NCI-H69 (cell line): ENCODE data around the gene IDH3A.
A peak's percentile ranks its signal among the peaks of the same experiment; 100 is the strongest.

Source experiments
- DNase-seq: peaks from one replicate; lab custom pipeline; 2025; lab: John Stamatoyannopoulos, UW

Gene IDH3A

DNA sequence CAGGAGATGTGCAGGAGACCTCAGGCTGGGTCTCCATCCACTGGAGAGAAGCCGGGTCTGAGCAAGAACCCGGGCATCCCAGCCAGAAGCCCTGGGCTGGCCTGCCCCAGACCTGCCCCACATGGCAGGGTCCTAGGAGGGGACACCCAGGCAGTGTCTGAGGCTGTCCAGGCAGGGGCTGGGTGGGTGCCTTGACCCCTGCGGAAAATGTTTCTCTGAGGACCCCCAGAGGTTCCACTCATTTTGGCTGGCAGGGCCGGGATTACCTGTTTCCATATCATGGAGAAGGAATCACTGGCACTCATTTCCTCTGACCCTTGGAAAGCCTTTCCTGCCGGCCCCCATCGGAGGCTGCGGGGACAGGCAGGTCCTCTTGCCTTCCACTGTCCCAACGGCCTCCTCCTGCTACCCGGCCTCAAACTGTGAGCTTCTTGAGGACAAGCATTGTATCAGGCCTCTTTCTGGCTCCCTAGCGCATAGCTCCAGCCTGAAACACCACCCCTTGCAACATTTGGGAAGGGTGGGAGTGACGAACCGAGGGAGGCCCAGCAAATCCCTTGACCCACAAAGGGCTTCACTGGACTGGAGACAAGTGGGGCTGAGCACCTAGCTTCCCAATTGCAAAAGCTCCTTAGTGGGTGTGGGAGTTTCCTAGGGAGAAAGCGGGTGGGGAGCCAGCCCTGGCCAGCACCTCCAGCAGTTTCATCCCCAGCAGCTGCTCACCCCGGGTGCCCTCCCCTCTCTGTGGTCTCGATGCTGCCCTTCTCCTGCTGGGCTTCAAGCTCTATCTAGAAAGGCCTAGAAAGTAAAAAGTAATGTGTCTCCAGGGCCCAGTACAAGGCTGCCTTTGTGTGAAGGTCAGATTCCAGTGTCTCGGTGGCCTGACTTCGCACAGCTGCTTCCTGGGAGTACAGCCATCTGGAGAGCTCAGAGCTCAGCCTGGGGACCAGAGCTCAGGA lies 55.5 kb downstream of the IDH3A start:
- peak; percentile 6 for DNase-seq

DNA sequence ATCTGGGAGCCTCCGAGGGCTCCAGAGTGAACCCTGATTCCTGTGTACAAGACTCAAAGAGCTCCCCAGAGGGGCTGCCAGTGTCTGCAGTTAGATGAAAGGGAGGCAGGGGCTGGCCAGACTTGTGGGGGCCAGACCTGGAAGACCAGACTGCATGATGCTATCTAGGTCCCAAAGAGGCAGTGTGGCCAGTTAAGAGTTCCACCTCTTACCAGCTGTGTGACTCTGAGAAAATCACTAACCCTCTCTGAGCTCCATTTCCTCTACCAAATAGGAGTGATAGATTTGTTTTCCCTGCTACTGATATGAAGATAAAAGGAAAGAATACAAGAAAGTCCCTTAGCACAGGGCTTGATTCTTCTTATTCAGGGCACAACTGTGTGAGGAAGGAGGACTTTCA lies 56.2 kb downstream of the IDH3A start:
- no peak for DNase-seq

DNA sequence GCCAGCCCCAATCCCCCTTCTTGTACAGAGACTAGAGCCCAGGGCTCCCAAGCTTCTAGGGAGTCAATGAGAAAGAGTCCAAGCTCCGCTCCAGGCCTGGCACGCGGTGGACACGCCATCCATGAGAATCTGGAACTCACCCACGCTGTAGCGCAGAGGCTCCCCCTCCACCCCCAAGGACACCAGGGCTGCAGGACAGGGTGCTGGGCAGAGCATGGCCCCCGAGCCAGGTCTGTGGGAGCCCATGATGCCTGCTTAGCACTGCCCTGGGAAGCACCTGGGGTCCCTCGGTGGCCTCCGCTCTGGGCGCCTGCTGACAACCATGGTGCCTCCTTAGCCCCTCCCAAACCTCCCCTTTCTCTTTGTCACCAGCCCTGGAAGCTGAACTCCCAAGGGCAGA lies 56.7 kb downstream of the IDH3A start:
- DNase-seq: no peak

DNA sequence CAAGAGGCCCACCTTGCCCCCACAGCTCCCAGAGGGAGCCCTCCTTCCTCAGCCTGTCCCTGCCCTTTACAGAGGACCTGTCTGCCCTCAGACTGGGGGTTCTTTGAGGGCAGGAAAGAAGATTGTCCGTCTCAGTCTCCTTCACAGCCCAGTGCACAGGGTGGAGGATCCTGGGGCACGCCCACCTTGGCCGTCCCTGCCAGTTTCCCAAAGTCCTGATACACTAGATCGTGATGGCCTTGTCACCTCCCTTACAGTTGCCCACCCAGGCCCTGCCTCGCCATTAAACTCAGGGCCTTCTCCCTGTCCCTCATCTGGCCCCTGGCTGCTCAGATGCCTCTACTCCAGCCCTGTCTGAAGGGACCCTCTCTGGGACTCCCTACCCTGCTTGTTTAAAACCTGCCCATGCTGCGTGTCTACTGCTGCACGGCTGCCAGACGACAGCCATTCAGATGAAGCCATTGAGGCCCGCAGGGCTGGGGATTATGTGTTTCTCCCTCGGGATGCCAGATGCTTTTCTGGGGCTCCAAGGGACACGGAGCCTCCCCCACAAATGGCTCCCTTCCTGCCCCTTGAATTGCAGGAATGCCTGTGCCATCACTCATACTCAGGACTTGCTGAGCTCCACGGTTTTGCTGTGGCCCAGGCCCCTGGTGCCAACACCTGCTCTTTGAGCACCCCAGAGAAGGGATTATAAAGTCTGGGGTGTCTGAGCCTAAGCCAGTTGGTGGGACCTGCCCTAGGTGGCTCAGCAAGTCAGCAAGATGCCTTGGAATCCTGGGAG lies 57.4 kb downstream of the IDH3A start:
- no peak for DNase-seq

DNA sequence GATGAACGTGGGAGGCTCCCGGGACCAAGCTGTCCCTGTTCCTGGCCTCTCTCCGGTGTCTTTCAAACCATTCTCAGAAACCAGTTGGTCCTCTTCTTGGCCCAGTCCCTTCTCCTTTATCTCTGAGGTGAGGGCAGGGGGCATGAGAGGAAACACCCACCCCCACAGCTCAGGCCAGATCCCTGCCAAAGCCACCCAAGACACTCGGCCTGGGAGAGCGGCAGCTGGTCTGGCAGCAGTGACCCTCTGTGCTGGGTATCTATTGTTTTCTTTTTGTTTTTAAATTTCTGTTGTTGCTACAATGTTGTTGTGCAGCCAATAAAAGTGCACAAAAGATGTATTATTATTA lies 57.9 kb downstream of the IDH3A start:
- no peak for DNase-seq

DNA sequence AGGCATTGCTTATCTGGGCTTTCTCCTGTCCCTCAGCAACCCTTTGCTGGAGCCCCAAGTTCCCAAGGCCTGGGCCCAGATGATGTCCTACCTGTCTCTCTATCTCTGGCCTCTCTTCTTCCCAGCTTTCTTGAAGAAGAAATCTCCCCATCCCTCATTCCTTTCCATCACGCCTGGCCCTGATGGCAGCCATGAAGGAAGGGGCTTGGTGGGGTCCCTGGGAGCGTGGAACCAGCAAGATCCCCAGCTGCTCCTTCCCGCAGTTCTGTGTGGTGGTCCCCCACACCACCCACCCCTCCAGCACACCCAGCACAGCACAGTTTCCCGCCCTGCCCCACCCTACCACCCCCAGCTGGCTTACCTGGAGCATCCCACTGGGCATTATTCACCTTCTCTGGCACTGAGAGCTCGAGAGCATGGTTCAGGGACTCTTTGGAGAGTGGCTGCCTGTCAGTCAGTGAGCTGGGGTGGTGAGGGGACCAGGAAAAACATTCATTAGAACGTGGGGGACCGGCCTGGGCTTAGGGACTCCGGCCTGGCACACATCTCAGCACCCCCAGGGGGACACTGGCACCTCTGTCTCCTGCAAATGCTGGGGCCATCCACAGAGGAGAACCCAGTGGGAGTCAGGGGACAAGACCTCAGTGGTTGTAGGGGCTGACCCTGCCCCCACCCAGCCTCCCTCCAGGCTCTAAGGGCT lies 58.6 kb downstream of the IDH3A start:
- no peak for DNase-seq

DNA sequence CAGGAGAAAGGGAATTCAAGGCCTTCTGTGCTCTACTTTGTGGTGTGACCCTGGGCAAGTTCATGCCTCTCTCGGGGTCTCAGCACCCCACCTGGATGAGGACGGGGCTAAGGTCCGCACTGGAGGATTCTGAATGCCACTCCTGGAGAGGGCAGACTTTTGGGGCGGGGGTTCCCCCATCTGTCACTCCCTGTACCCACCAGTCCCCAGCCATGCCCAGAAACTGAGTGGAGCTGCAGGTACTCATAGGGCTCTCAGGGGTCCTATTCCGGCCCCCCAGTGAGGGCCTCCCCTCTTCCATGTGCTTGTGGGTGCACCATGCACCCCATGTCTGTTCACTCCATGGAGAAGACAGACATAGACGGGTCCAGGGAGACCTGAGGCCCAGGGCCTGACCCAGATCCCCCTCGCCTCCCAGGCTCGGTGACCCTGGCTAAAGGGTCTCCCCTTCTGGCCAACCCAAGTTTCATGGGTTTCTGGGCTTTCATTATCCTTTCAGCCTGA lies 59.2 kb downstream of the IDH3A start:
- no peak for DNase-seq

DNA sequence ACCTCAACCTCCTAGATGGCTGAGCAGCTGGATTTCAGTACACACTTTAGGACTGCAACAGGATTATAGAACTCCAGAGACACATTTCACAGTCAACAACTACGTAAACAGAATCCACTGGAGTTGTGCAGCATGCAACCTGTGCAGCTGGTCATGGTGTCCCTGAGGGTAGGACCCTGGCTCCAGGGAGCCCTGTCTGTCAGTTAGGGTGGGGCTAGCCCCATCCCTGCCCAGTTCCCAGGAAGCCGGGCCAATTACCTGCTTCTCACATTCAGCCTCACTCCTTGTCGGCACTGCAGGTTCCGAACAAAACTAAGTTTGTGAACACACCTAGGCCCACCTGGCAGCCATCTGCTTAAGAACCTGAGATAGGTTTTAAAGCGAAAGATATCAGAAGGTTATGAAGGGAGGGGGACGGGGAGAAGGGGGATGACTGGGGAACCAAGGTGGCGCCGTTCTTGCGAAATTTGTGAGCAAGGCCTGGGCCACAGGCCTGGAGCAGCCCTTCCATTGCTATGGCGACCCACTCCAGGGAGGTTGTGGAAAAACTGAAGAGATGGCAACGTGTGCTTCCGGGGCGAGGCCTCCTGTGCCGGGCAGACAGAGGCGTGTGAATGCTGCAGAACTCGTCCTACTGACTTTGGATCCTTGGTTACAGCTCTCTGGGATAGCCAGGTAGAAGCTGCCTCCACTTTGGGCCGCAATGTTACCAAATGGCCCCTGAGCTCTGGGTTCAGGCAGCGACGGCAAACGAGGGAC lies 59.9 kb downstream of the IDH3A start:
- DNase-seq: peak; percentile 13

DNA sequence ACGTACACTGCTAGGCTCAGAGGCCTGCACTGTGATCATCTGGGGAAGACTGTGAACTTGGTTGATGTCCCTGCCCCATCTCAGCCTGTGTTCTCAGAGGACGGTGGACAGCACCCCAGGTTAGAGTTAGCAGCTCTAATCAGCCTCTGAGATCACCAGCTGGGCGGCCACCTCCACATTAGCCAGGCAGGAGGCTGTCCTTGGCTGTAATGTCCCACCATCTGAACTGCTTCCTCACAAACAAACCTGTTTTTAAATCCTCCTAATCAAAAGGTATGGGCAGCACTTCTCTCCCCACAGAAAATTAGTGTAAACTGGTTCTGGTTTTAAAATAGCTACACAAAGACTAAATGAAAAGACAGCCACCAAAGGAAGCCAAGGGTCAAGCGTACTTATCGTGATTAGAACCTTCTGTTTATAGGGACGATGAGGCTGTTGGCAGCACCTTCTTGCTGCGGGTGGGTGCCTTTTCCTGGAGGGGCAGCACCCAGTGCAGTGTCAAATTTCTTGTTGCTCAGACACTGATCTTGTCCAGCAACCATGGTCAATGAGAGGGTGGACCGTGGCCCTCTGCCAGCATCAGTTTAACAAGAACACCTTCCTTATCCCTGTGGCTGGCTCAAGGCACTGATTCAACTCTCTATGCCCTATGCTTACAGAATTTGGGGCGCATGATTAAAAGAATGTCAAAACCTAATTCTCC lies 60.6 kb downstream of the IDH3A start:
- peak; percentile 69 for DNase-seq

DNA sequence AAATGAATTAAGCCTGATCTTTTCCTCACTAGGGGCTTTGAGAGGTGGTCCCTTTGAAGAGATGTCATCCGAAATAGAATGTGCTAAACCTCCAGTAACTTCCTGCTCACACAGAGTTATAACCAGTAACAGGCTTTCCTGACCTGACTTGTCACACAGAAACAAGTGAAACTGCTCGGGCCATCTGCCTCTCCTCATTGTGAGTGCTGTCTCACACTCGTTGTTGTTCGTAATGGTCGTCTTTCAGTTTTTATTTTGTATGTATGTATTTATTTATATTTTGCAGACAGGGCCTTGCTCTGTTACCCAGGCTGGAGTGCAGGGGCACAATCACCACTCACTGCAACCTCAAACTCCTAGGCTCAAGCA lies 61.2 kb downstream of the IDH3A start:
- peak; percentile 49 for DNase-seq

DNA sequence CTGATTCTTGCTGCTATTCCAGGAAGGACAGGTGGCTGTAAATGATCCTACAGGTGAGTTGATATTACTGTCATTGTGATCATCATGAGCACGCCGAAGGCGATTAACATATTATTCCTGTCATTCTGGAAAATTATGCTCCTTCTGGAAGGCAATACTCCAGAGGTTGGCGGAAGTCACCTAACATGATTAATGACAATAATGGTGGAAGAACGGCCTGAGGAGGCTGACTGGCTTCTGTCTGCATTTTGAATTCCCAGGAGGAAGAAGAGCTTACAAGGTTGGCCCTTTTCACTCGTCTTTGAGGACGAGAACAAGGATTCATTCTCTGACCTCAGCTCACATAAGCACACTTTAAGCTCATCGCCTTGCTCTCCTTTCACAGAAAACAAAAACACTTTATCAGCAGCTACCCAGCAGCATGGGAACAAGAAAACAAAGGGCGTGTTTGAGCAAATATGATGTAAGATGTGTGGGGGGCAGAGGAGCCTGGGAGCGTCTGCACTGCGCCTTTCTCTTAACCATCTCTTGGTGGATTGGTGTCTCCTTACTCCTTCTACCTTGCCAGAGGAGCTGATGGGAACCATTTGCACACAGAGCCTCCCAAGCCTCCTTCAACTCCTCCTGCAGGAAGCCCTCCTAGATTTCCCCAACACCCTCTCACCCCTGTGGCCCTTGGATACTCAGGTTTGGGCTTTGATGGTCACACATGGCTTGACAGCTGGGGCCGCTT lies 62.2 kb downstream of the IDH3A start:
- DNase-seq: peak; percentile 77

DNA sequence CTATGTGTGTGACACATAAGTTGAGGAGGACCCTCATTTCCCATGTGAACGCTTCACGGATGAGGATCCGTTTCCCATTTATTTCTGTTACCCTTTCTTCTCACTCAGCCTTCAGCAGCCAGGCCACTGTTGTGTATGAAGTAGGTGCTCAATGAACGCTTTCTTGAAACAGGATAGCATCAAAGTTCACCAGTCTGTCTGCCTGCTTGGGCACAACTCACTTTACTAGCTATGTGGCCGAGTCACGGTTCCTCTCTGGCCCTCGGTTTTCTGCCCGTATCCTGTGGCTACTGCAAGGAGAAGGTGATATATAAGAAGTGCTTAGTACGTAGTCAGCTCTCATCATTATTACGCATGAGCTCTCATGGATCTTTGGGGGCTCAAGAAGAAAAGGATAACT lies 62.8 kb downstream of the IDH3A start:
- peak; percentile 30 for DNase-seq

DNA sequence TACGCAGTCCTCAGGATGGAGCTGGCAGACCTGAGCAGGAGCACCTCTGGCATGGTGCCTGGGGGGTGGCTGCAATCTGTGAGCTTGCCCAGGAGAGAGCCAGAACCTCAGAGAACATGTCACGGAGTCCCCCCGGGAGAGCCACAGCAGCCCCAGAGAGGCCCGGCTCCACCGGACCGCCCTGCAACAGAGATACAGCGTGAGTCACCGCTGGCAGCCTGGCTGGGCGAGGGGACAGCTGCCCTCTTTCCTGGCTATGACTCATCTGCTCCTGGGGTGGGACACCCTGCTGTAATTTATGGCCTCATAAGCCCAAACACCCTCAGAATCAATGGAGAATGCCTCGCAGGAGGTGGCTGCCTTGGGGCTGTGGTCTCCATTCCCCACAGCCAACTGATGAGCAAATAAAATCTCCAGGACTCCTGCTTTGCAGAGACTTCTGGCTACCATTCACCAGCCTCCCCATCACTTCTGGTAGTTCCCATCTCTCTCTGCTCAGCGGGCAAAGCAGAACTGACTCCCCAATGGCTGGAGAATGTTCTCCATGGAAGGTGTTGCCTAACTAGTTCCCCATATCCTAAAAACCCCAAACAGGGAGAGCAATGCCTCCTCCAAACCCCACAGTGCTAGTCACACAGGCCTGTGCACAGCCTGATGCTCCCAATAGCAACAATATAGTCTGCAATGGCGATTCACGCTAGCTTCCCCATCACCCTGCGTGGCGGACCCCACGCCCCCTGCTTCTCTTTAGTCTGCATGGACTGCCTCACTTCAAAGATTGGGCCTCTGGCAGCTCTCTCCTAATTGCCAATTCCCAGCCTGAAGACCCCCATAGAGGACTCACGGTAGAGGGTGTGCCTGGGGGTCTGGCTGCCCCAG lies 63.6 kb downstream of the IDH3A start:
- DNase-seq: peak; percentile 96

DNA sequence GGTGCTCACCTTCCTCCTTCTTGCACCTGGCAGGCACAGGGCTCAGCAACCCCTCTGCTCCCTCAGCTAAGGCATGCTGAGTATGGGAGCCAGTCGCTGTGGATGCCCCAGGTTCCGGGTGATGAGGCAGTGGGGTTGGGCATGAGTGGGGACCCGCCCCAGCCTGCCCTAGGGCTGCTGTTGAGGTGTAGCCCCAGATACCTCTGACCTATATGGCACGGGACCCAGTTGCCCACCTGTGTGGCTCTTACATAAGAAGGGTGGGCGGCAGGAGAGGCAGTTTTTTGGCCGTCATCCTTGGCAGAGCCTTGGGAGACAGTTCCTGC lies 64.2 kb downstream of the IDH3A start:
- no peak for DNase-seq

DNA sequence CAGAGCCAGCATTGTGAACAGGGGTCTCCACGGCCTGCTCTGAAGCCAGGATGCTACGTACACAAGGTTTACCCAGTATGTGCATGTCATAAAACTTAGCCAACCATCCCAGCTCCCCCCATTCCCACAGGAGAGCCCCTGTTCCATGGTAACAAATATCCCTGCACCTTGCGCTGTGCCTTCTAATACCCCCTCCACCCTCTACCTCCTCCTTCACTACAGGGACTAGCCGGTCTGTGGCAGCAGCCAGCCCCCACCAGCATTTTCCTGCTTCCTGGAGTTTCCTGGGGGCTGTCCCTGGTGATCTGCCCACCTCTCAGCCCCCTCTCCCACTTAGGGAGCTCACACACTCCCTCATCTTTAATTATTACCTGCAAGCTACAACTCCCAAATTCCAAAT lies 64.8 kb downstream of the IDH3A start:
- peak; percentile 40 for DNase-seq

DNA sequence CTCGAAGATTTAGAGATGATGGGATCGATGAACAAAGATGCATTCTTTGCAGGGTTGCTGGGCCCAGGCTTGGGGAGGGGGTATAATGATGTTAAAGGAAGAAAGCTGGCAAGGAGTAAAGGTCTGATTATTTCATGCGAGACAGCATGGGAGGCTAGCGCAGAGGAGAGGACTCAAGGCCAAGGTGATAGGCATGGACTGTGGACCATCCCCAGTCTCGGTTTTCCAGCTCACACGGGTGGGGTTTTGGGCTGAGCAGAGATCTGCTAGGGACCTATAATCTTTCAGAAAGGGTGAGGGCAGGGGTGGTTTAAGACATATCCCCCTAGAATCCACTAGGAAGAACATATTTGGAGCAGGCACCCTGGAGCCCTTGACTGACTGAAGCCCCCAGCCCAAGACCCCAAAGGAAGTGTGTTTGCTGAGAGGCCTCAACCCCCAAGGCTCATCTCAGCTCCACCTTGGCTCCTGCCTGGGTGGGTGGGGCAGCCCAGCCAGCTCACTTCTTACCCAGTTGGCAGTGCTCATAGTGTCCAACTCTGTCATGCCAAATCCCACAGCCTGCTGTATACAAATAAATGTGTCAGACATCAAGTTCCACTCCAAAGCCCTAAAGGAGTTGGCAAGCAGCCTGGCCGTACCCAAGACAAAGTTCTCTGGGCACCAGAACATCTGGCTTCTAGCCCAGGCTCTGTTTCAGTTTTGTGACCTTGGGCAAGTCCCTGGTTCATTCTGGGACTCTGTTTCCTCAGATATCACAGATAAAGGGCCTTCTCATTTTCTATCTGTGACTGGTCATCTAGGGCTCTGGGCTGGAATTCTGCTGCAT lies 67.3 kb downstream of the IDH3A start:
- peak; percentile 49 for DNase-seq

DNA sequence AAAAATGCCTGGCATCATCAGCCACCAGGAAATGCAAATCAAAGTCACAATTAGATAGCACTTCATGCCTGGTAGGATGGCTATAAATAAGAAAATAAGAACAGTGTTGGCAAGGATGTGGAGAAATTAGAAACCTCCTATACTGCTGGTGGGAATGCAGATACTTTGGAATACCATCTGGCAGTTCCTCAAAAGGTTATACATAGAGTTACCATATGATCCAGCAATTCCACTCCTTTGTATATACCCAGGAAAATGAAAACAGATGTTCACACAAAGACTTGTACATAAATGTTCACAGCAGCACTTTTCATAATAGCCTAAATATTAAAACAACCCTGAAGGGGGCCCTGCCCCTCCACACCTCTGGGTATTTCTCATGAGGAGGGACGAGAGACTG lies 71.6 kb downstream of the IDH3A start:
- peak; percentile 88 for DNase-seq
